ENCODE results near the gene FBLN1.

DNA sequence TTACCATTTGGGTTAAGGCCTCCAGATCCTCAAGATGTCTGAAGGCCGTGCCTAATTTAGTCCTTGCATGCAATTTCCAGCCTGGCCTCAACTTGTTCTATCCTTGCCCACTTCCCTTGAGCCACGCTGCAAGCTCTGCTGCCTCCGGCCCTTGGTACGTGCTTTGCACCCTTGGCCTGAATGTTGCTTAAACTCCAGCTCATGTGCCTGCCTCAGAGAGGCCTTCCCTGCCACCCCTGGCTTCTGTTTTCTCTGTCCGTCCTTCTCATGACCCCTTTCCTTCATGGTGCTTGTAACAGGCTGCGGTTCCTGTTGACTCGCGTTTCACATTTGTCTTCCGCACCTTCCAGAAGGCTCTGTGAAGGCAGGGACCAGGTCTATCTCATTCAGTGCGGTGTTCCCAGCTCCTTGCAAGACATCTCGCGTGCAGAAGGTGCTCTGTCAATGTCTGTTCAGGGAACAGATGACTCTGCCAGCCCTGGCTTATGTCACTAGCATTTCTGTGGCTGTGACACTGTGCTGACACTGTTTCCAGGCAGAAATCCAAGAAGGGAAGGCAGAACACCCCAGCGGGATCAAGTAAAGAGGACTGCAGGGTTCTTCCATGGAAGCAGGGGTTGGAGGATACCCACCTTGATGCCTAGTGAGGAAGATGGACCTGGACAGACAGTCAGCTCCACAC, 61.8 kb downstream of the FBLN1 start:
- TF ChIP-seq CTCF (IDR thresholded peaks at IDR 0.05), result no peak
- TF ChIP-seq POLR2A (IDR thresholded peaks at IDR 0.05), result no peak
- TF ChIP-seq EP300 (IDR thresholded peaks at IDR 0.05), result no peak
